ENCODE measurements around the gene E2F1.

DNA sequence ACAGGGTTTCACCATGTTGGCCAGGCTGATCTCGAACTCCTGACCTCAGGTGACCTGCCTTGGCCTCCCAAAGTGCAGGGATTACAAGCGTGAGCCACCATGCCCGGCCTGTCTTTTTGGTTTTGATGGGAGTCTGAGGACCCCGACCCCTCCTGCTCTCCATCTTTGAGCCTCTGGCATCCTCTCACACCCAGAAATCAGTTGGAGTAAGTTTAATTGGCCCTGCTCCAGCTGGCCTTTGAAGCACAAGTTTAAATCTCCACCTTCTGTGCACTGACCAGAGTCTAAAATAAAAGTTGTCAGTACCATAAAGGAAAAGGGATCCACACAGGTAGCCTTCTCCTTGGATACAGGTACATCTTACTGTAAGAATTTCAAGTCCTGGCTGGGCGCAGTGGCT lies 40.0 kb downstream of the E2F1 start:
- TF ChIP-seq, protein P1, sequence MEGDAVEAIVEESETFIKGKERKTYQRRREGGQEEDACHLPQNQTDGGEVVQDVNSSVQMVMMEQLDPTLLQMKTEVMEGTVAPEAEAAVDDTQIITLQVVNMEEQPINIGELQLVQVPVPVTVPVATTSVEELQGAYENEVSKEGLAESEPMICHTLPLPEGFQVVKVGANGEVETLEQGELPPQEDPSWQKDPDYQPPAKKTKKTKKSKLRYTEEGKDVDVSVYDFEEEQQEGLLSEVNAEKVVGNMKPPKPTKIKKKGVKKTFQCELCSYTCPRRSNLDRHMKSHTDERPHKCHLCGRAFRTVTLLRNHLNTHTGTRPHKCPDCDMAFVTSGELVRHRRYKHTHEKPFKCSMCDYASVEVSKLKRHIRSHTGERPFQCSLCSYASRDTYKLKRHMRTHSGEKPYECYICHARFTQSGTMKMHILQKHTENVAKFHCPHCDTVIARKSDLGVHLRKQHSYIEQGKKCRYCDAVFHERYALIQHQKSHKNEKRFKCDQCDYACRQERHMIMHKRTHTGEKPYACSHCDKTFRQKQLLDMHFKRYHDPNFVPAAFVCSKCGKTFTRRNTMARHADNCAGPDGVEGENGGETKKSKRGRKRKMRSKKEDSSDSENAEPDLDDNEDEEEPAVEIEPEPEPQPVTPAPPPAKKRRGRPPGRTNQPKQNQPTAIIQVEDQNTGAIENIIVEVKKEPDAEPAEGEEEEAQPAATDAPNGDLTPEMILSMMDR (IDR thresholded peaks at IDR 0.05; ENCODE audit: low read depth, low read length, missing input control) = no peak
- TF ChIP-seq RAD21 (IDR thresholded peaks at IDR 0.05) (no peak), FOXA1 (IDR thresholded peaks at IDR 0.05) (no peak), ATF3 (IDR thresholded peaks at IDR 0.05) (no peak), JUND (IDR thresholded peaks at IDR 0.05) (no peak), EGR1 (IDR thresholded peaks at IDR 0.05; ENCODE audit: low read depth in 2 of 2) (no peak), YY1 (IDR thresholded peaks at IDR 0.05) (no peak), TAF1 (conservative IDR thresholded peaks at IDR 0.05) (no peak), ZBTB33 (IDR thresholded peaks at IDR 0.05) (no peak), RXRA (IDR thresholded peaks at IDR 0.05) (no peak)
- TF ChIP-seq, protein P2, sequence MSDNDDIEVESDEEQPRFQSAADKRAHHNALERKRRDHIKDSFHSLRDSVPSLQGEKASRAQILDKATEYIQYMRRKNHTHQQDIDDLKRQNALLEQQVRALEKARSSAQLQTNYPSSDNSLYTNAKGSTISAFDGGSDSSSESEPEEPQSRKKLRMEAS (IDR thresholded peaks at IDR 0.05) = no peak
